HCT116 (cell line): ENCODE results near the gene MESP2. TPM values are rescaled to one million over a fixed set of nuclear protein-coding genes. Genes with fewer than 3 reads are reported as not detected.

Source experiments
- ATAC-seq: fragments of 200-7000 bp; cut with Tn5 transposase; 2 replicates; pipeline ENCODE4 v1.9.1; 2020; ENCODE audit warnings: mild to moderate bottlenecking, moderate library complexity
- BruUV-seq: library from RNA; stranded (reverse); fragments of 400-500 nt; replicated peaks from 2 replicates; lab custom pipeline; 2021; lab: Mats Ljungman, UMichigan
- CTCF ChIA-PET: fragments of 300-600 bp; sonication (Branson Sonifier 250); formaldehyde crosslinking; loops from one replicate; lab custom pipeline; 2021; ENCODE audit warnings: antibody characterized with exemption; lab: Charles Lee
- POLR2A ChIA-PET: fragments of 300-600, 350-600 bp; sonication (Branson Sonifier 250); formaldehyde crosslinking; loops from one replicate; lab custom pipeline; 2021; ENCODE audit warnings: antibody characterized with exemption; lab: Charles Lee
- RAD21 ChIA-PET, 2 experiments: fragments of 300-600 bp; sonication (Branson Sonifier 250); formaldehyde crosslinking; loops; one replicate each; lab custom pipeline; 2023; ENCODE audit warnings: low total read pairs in 2 of 2; ENCODE audit not compliant: uncharacterized antibody in 2 of 2, unreplicated experiment in 2 of 2, low non-redundant PET in 1 of 2; lab: Charles Lee
- DNase-seq: peaks from one replicate; pipeline ENCODE4 v3.0.0-alpha.2; 2010; ENCODE audit warnings: low read depth, low spot score
- H2AFZ ChIP-seq: fragments of 200-600 bp; shearing (Covaris generic), sonication (generic); 2 replicates; pipeline ENCODE4 v1.6.1; 2017; ENCODE audit warnings: low read depth, mixed run types, mixed read lengths, antibody characterized with exemption, low read length; ENCODE audit not compliant: poor library complexity, severe bottlenecking
- H3K27ac ChIP-seq: 2 replicates; pipeline ENCODE4 v1.5.1; 2012; ENCODE audit warnings: low read depth, low read length
- H3K27me3 ChIP-seq: fragments of 200-600 bp; sonication (generic); 2 replicates; pipeline ENCODE4 v1.6.1; 2016; ENCODE audit warnings: mixed run types, low read length, mixed read lengths; ENCODE audit not compliant: insufficient read depth
- H3K36me3 ChIP-seq, 2 experiments: fragments of 200-500 bp in 1 of 2; fragments of 200-600 bp in 1 of 2; sonication (Bioruptor generic) in 1 of 2; sonication (generic) in 1 of 2; 2 replicates each; pipeline versions ENCODE4 v1.5.1 to v1.6.1; 2014 to 2016; ENCODE audit warnings: low read length in 2 of 2, inconsistent platforms in 1 of 2, mixed read lengths in 1 of 2, mixed run types in 1 of 2; ENCODE audit not compliant: insufficient read depth in 2 of 2, control insufficient read depth in 1 of 2
- H3K4me1 ChIP-seq, 2 experiments: fragments of 200-600 bp in 1 of 2; sonication (generic) in 1 of 2; 2 replicates each; pipeline versions ENCODE4 v1.5.1 to v1.6.1; 2012 to 2017; ENCODE audit warnings: low read length in 2 of 2, inconsistent platforms in 1 of 2, mild to moderate bottlenecking in 1 of 2, mixed read lengths in 1 of 2, mixed run types in 1 of 2, moderate library complexity in 1 of 2; ENCODE audit not compliant: insufficient read depth in 2 of 2, control insufficient read depth in 1 of 2
- H3K4me2 ChIP-seq: fragments of 200-600 bp; sonication (generic); 2 replicates; pipeline ENCODE4 v1.6.1; 2017; ENCODE audit warnings: mixed run types, low read length, mixed read lengths
- H3K4me3 ChIP-seq, 2 experiments: fragments of 200-600 bp in 1 of 2; sonication (generic) in 1 of 2; replicated peaks in 1 of 2; 2 replicates each; pipeline ENCODE4 v1.5.1; 2011 to 2016; ENCODE audit warnings: low read length in 2 of 2, control low read depth in 1 of 2, low read depth in 1 of 2, mild to moderate bottlenecking in 1 of 2, mixed read lengths in 1 of 2, mixed run types in 1 of 2
- H3K79me2 ChIP-seq: fragments of 200-600 bp; sonication (generic); 2 replicates; pipeline ENCODE4 v1.6.1; 2017; ENCODE audit warnings: mild to moderate bottlenecking, mixed run types, low read length, moderate library complexity, mixed read lengths; ENCODE audit not compliant: insufficient read depth
- H3K9ac ChIP-seq: fragments of 200-600 bp; sonication (generic); 2 replicates; pipeline ENCODE4 v1.6.1; 2016; ENCODE audit warnings: low read length, mixed read lengths
- H3K9me2 ChIP-seq: fragments of 200-600 bp; sonication (generic), shearing (Covaris generic); 2 replicates; pipeline ENCODE4 v1.6.1; 2017; ENCODE audit warnings: mixed run types, mild to moderate bottlenecking, moderate library complexity; ENCODE audit not compliant: insufficient read depth
- H3K9me3 ChIP-seq, 2 experiments: fragments of 200-500 bp in 1 of 2; fragments of 200-600 bp in 1 of 2; sonication (Bioruptor generic) in 1 of 2; sonication (generic) in 1 of 2; 2 replicates each; pipeline ENCODE4 v1.6.1; 2014 to 2017; ENCODE audit warnings: low read length in 2 of 2, mixed read lengths in 2 of 2, inconsistent platforms in 1 of 2, low read depth in 1 of 2, mild to moderate bottlenecking in 1 of 2, mixed run types in 1 of 2, moderate library complexity in 1 of 2; ENCODE audit not compliant: control insufficient read depth in 1 of 2, insufficient read depth in 1 of 2
- H4K20me1 ChIP-seq: fragments of 200-600 bp; sonication (generic), shearing (Covaris generic); 2 replicates; pipeline ENCODE4 v1.6.1; 2017; ENCODE audit warnings: mixed run types, mild to moderate bottlenecking, moderate library complexity; ENCODE audit not compliant: insufficient read depth
- CBX3 ChIP-seq: IDR thresholded peaks from 2 replicates; pipeline ENCODE4 v1.6.1; 2012; ENCODE audit warnings: low read depth
- CTCF ChIP-seq, 3 experiments: fragments of 200-600 bp in 1 of 3; sonication (generic) in 1 of 3; IDR thresholded peaks in 2 of 3; conservative IDR thresholded peaks in 1 of 3; 2 replicates each; pipeline ENCODE4 v1.5.1; 2012 to 2017; ENCODE audit warnings: low read depth in 2 of 3, low read length in 2 of 3, antibody characterized with exemption in 1 of 3, borderline replicate concordance in 1 of 3, control low read depth in 1 of 3, mild to moderate bottlenecking in 1 of 3, mixed read lengths in 1 of 3, mixed run types in 1 of 3, moderate library complexity in 1 of 3; ENCODE audit not compliant: insufficient read depth in 1 of 3
- EGR1 ChIP-seq: IDR thresholded peaks from 2 replicates; pipeline ENCODE4 v1.6.1; 2012; ENCODE audit warnings: low read depth
- ELF1 ChIP-seq: IDR thresholded peaks from 2 replicates; pipeline ENCODE4 v1.6.1; 2012; ENCODE audit warnings: low read depth, borderline replicate concordance
- EZH2 ChIP-seq: fragments of 200-600 bp; sonication (generic); IDR thresholded peaks from 2 replicates; pipeline ENCODE4 v1.6.1; 2017; ENCODE audit warnings: antibody characterized with exemption, mixed run types
- FOSL1 ChIP-seq: IDR thresholded peaks from 2 replicates; pipeline ENCODE4 v1.6.1; 2012; ENCODE audit warnings: low read depth
- JUND ChIP-seq: IDR thresholded peaks from 2 replicates; pipeline ENCODE4 v1.6.1; 2012
- POLR2AphosphoS5 ChIP-seq: IDR thresholded peaks from 2 replicates; pipeline ENCODE4 v1.6.1; 2011; ENCODE audit warnings: mild to moderate bottlenecking, low read depth, low read length, moderate library complexity
- RAD21 ChIP-seq: IDR thresholded peaks from 2 replicates; pipeline ENCODE4 v1.6.1; 2012; ENCODE audit warnings: low read depth, mild to moderate bottlenecking
- REST ChIP-seq: IDR thresholded peaks from 2 replicates; pipeline ENCODE4 v1.6.1; 2012; ENCODE audit warnings: low read depth
- SP1 ChIP-seq: IDR thresholded peaks from 2 replicates; pipeline ENCODE4 v1.6.1; 2012; ENCODE audit warnings: low read depth
- SRF ChIP-seq: IDR thresholded peaks from 2 replicates; pipeline ENCODE4 v1.6.1; 2012; ENCODE audit warnings: low read depth
- intact Hi-C: fragments of 100-400 bp; cut with micrococcal nuclease; formaldehyde crosslinking; loops from 2 replicates; pipeline ENCODE4 v1.10.0; 2022
- total RNA-seq: library from RNA; stranded (reverse); gene quantifications from one replicate; pipeline ENCODE4 v1.2.1, GENCODE V29; 2021; ENCODE audit not compliant: unreplicated experiment
- TF ChIP-seq, protein P1 (sequence below): IDR thresholded peaks from 2 replicates; pipeline ENCODE4 v1.6.1; 2012
- TF ChIP-seq, protein P2 (sequence below): IDR thresholded peaks from 2 replicates; pipeline ENCODE4 v1.6.1; 2011; ENCODE audit warnings: mild to moderate bottlenecking, low read length, moderate library complexity; ENCODE audit not compliant: insufficient replicate concordance; ENCODE audit errors: extremely low read depth

Gene MESP2
- total RNA-seq, 1 experiment from 2014 or later: 0.20 TPM

DNA sequence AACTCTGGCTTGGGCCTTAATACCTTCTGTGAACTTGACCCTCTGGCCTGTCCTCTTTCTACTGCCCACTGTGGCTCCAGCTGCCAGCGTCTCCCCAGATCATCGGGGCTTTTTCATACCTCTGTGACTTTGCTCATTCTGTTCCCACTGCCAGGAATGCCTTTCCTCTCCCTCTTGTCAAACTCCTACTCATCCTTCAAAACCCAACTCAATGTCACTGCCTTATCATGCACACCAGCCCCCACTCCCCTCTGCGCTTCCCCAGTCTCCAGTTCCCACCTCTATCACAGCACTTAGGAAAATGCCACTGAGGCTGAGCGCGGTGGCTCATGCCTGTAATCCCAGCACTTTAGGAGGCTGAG lies 33.6 kb downstream of the MESP2 start:
- POLR2A ChIA-PET: no interaction called here
- intact Hi-C loops: no loop called here
- Histone ChIP-seq H3K9me3 (no peaks in the 10 kb centered on the region), H2AFZ (no peak overlapping the region), H3K27ac (no peak overlapping the region), H3K4me3 (no peak overlapping the region), H3K36me3 (no peaks in the 10 kb centered on the region), H3K9ac (no peak overlapping the region), H3K9me2 (no peaks in the 10 kb centered on the region), H4K20me1 (no peaks in the 10 kb centered on the region), H3K79me2 (no peaks in the 10 kb centered on the region), H3K4me1 (peaks cover 4 to 21% of the 10 kb centered on the region in 2 experiments; a peak in 2 of 4 replicates), H3K4me2 (no peak overlapping the region), H3K27me3 (no peaks in the 10 kb centered on the region)
- ATAC-seq: no peak
- CTCF ChIA-PET: interaction anchor here (0.7 kb wide), 1 partner anchor 381 kb away, joined by 3 read pairs; no protein-coding TSS in a partner anchor
- RAD21 ChIA-PET: no interaction called here
- no TSS peak for BruUV-seq
- DNase-seq: no peak
- TF ChIP-seq ELF1: no peak
- TF ChIP-seq SRF: no peak
- TF ChIP-seq, protein P1, sequence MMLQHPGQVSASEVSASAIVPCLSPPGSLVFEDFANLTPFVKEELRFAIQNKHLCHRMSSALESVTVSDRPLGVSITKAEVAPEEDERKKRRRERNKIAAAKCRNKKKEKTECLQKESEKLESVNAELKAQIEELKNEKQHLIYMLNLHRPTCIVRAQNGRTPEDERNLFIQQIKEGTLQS: no peak
- no peak for TF ChIP-seq CTCF (IDR thresholded peaks at IDR 0.05 in 2 of 3, conservative IDR thresholded peaks at IDR 0.05 in 1 of 3; ENCODE audit: borderline replicate concordance in 1 of 3, insufficient read depth in 1 of 3, low read depth in 2 of 3, low read length in 2 of 3)
- TF ChIP-seq EGR1: no peak
- TF ChIP-seq CBX3: no peak
- TF ChIP-seq EZH2: no peak
- TF ChIP-seq FOSL1: no peak
- TF ChIP-seq, protein P2, sequence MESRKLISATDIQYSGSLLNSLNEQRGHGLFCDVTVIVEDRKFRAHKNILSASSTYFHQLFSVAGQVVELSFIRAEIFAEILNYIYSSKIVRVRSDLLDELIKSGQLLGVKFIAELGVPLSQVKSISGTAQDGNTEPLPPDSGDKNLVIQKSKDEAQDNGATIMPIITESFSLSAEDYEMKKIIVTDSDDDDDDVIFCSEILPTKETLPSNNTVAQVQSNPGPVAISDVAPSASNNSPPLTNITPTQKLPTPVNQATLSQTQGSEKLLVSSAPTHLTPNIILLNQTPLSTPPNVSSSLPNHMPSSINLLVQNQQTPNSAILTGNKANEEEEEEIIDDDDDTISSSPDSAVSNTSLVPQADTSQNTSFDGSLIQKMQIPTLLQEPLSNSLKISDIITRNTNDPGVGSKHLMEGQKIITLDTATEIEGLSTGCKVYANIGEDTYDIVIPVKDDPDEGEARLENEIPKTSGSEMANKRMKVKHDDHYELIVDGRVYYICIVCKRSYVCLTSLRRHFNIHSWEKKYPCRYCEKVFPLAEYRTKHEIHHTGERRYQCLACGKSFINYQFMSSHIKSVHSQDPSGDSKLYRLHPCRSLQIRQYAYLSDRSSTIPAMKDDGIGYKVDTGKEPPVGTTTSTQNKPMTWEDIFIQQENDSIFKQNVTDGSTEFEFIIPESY: no peak
- TF ChIP-seq RAD21: no peak
- no peak for TF ChIP-seq REST
- TF ChIP-seq JUND: no peak
- no peak for TF ChIP-seq POLR2AphosphoS5
- no peak for TF ChIP-seq SP1
